ENCODE measurements around the gene BABAM2.

BABAM2 gene

DNA sequence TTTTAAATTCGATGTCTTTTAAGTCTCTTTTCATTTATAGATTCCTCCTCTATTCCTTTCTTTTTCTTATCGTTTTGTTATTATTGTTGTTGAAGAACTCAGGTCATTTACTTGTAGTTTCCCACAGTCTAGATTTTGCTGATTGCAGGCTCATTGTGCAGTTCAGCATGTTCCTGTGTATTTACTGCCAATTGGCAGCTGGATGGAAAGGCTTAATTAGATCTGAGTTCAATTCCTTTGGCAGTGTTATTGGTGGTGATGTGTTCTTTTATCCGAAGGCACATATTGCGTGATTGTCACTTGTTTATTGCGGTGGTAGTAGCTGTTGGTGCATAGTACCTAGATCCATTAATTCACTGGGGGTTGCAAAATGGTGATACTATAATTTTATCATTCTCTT, 180.7 kb downstream of the BABAM2 start:
- no peak for DNase-seq
- in situ Hi-C loops (cut with HindIII; ENCODE audit: low pct_ligation_motif_present, low pct_unique_long_range_greater_than_20kb, low sequenced_read_pairs) = no loop called here

GRCh38 chr2:28074137-28074536, 183.6 kb downstream of the BABAM2 start:
- no peak for DNase-seq
- in situ Hi-C loops (cut with HindIII; ENCODE audit: low pct_ligation_motif_present, low pct_unique_long_range_greater_than_20kb, low sequenced_read_pairs) = no loop called here

DNA sequence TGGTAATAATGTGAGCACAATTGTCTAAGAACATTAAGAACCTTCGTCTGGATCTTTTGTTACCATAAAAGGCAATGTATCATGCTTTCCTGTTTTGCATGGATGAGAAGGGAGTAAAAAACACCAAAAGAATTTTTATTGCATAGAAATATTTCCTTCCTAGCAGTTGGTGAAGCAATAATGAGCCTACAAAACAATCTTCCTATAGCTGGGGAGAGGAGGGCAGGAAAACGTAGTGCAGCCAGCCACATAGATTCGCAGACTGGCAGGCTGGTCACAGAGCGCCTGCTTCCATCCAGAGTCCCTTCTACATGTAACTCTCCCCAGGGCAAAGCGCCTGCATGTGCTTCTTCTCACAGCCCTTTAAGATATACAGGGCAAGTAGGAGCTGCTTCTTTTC, 190.4 kb downstream of the BABAM2 start:
- in situ Hi-C loops (cut with HindIII; ENCODE audit: low pct_ligation_motif_present, low pct_unique_long_range_greater_than_20kb, low sequenced_read_pairs) = no loop called here
- no peak for DNase-seq

GRCh38 chr2:28082131-28082530, 191.6 kb downstream of the BABAM2 start:
- DNase-seq = no peak
- in situ Hi-C loops (cut with HindIII; ENCODE audit: low pct_ligation_motif_present, low pct_unique_long_range_greater_than_20kb, low sequenced_read_pairs) = no loop called here

DNA sequence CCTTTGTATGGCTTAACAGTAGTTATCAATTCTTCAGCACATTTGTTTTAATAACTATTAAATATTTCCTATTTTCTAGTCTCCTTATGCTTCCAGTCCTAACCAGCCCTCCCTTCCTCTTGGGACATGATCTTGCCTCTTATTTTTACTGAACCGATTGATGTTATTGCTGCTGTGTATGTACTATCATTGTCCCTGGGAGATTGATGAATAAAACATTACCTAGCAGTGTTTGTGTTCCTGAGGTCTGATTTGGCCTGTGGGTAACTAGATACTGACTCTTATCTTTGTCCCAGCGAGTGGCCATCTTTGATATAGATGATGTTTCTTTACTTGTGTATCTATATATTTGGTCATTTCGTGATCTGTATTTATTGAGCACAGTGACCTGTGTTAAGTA, 192.9 kb downstream of the BABAM2 start:
- no peak for DNase-seq
- in situ Hi-C loops (cut with HindIII; ENCODE audit: low pct_ligation_motif_present, low pct_unique_long_range_greater_than_20kb, low sequenced_read_pairs) = no loop called here

DNA sequence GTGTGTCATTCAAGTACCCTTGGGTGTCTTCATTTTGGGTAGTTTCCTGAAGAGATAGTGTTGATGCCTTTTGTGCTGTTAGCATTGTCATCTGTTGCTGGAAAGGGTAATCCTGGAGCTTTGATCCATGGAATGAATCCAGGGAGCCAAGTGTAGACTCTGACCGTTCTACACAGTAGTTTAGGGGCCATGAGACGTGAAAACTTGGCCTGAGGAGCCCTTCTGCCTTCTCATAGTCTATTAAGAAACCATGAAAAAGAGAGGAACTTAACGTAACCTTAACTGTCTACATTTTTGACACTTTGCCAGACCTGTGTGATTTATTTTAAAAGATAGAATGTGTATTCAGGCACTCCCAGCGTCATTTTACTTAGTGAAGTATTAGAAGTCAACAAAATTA, 194.0 kb downstream of the BABAM2 start:
- no peak for DNase-seq

GRCh38 chr2:28085201-28085600, 194.7 kb downstream of the BABAM2 start:
- in situ Hi-C loops (cut with HindIII; ENCODE audit: low pct_ligation_motif_present, low pct_unique_long_range_greater_than_20kb, low sequenced_read_pairs) = no loop called here
- no peak for DNase-seq

More for the DNA sequence above, 194.0 kb downstream of the BABAM2 start:
- in situ Hi-C loops (cut with HindIII; ENCODE audit: low pct_ligation_motif_present, low pct_unique_long_range_greater_than_20kb, low sequenced_read_pairs) = no loop called here

DNA sequence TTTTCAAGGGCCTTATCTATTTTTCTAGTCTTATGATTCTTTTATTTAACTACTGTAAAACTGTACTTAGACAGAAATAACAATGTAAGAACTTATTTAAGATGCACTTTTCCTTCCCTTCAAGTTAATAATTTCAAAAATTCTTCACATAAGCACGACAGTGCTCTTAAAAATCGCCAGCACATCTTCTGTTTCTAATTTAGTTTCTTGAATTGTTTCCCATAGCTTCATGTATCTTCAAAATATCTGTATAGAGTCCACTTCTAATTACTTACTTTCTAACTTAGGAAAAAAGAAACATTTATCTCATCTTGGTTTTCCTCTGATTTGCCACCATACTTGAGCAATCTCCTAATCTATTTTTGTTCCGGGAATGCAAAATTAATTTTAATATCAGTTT, 196.1 kb downstream of the BABAM2 start:
- in situ Hi-C loops (cut with HindIII; ENCODE audit: low pct_ligation_motif_present, low pct_unique_long_range_greater_than_20kb, low sequenced_read_pairs) = no loop called here
- DNase-seq = no peak

GRCh38 chr2:28088970-28089369, 198.4 kb downstream of the BABAM2 start:
- no peak for DNase-seq
- in situ Hi-C loops (cut with HindIII; ENCODE audit: low pct_ligation_motif_present, low pct_unique_long_range_greater_than_20kb, low sequenced_read_pairs) = no loop called here

GRCh38 chr2:28089486-28089885, 199.0 kb downstream of the BABAM2 start:
- in situ Hi-C loops (cut with HindIII; ENCODE audit: low pct_ligation_motif_present, low pct_unique_long_range_greater_than_20kb, low sequenced_read_pairs) = no loop called here
- DNase-seq = no peak

- DNase-seq = no peak
- in situ Hi-C loops (cut with HindIII; ENCODE audit: low pct_ligation_motif_present, low pct_unique_long_range_greater_than_20kb, low sequenced_read_pairs) = no loop called here
Observed at GRCh38 chr2:28093308-28093707, 202.8 kb downstream of the BABAM2 start.

DNA sequence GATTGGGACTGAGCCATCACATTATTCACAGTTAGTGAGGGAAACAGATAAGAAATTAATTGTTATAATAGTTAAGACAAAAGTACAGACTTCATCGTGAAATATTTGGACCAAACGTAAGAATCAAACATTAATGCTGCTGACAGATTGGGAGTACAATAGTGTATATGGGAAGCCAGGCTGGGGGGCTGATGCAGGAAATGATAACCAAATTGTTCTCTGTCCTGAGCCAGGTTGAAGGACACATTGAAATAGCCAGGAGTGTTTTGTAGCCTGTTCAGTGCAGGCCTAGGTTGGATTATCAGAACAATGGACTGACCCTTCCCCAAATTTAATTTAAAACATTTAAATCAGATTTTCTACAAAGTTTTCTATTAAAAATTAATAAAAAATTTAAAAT, 203.2 kb downstream of the BABAM2 start:
- in situ Hi-C loops (cut with HindIII; ENCODE audit: low pct_ligation_motif_present, low pct_unique_long_range_greater_than_20kb, low sequenced_read_pairs) = no loop called here
- DNase-seq = no peak

DNA sequence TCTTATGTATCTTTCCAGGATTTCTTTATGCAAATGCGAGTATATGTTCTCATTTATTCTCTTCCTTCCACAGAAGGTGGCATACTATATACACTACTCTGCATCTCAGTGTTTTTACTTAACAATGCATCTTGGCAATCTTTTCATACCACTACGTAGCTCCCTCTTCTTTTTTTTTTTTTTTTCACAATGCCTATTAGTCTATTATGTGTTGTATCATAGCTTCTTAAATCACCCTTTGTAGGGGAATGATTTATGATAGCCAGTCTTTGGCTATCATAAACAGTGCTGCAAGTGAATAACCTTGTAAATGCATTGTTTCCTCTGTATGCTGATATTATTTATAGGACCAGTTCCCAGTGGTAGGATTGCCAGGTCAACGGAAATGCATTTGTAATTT, 204.2 kb downstream of the BABAM2 start:
- in situ Hi-C loops (cut with HindIII; ENCODE audit: low pct_ligation_motif_present, low pct_unique_long_range_greater_than_20kb, low sequenced_read_pairs) = no loop called here
- no peak for DNase-seq

DNA sequence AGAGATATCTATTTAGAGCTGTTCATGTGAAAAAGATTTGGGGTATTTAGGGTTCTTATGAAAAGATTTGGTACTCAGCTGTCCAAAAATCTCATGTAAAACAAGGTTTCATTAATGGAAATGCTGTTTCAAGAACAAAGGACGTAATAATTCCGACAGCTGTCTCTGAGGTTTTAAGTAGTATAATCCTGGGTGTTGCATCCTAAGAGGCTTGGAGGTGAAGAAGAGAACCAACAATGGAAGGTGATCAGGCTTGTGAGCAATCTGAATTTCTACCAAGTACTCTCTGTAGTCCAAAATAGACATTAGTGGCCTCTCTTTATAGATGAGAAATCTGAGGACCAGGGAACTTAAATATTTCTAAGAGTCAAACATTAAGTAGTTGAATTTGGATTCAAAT, 205.1 kb downstream of the BABAM2 start:
- DNase-seq = no peak
- in situ Hi-C loops (cut with HindIII; ENCODE audit: low pct_ligation_motif_present, low pct_unique_long_range_greater_than_20kb, low sequenced_read_pairs) = no loop called here

DNA sequence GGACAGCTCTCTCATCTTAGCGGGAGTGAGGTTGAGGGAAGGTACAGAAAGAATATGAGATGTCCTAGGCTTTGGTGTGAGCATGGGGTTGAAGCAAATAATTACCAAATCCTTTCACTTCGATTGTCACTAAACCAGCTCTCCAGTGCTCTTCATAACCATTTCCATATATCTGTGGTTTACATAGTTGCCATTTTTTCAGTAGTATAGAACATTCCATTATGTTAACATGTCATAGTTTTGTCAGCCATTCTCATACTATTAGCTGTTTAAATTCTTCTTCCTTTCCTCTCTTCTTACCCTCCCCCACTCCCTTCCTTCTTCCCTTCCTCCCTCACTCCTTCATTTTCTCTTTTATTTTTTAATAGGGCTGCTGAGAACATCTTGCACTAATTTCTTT, 205.9 kb downstream of the BABAM2 start:
- no peak for DNase-seq
- in situ Hi-C loops (cut with HindIII; ENCODE audit: low pct_ligation_motif_present, low pct_unique_long_range_greater_than_20kb, low sequenced_read_pairs) = no loop called here

GRCh38 chr2:28098501-28099225, 208.1 kb downstream of the BABAM2 start:
- in situ Hi-C loops (cut with HindIII; ENCODE audit: low pct_ligation_motif_present, low pct_unique_long_range_greater_than_20kb, low sequenced_read_pairs) = no loop called here
- no peak for DNase-seq

- in situ Hi-C loops (cut with HindIII; ENCODE audit: low pct_ligation_motif_present, low pct_unique_long_range_greater_than_20kb, low sequenced_read_pairs) = no loop called here
- DNase-seq = no peak
Observed at GRCh38 chr2:28101123-28101522, 210.6 kb downstream of the BABAM2 start.

- in situ Hi-C loops (cut with HindIII; ENCODE audit: low pct_ligation_motif_present, low pct_unique_long_range_greater_than_20kb, low sequenced_read_pairs) = no loop called here
- DNase-seq = no peak
Observed at GRCh38 chr2:28101892-28102291, 211.4 kb downstream of the BABAM2 start.

DNA sequence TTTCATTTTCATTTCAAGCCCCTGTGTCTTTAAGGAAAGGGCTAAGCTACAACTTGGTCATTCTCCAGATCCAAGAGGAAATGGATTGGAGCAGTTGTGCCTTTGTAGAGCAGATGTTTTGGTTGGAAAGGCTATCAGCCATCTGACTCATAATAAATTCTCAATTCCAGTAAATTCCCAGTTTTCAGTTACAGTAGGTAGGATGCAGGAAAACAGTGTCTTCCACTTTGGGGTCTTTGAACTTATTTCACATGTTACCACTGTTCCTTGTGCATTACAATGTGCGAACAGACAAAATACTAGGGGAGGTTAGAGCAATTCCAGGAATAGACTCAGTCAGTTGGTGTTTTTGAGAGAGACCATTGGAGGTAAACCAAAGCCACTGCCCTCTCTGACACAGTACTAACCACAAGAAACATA, 211.9 kb downstream of the BABAM2 start:
- in situ Hi-C loops (cut with HindIII; ENCODE audit: low pct_ligation_motif_present, low pct_unique_long_range_greater_than_20kb, low sequenced_read_pairs) = no loop called here
- no peak for DNase-seq

DNA sequence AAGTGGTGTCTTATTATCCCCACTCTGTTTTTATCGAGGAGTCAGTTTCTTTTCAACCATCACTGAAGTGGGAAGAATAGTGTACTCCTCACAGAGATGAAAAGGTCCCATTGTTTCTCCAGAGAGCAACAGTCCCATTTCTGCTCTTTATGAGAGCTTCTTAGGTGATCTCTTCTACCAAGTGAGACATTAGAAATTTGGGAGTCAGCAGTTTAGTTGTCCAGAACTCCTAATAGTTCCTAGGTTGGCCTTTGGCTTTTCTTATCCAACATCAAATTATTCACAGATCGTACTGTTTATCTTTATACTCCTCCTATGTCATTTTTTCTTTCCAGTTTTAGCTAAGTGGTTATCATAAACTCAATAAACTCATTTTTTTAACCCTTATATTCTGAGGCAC, 213.1 kb downstream of the BABAM2 start:
- in situ Hi-C loops (cut with HindIII; ENCODE audit: low pct_ligation_motif_present, low pct_unique_long_range_greater_than_20kb, low sequenced_read_pairs) = no loop called here

DNA sequence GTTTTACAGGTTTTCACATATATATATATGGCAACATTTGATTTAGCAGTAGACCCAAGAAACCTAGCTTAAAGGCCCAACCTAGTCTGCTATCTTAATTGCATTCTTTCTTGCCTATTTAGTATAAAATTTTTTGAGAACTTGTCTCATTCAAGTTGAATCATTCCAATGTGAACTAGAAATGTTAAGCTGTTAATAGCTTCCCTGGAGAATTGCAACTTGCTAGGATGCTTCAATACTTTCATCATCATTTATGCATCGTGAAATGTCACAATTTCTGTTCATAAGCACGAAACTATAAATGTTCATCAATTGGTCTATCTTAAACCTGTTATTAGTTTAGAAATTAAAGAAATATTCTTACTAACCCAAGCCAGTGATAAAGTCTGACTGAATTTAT, 217.6 kb downstream of the BABAM2 start:
- in situ Hi-C loops (cut with HindIII; ENCODE audit: low pct_ligation_motif_present, low pct_unique_long_range_greater_than_20kb, low sequenced_read_pairs) = no loop called here
- no peak for DNase-seq

More for the DNA sequence above, 213.1 kb downstream of the BABAM2 start:
- DNase-seq = no peak

All from ACHN (cell line).